H1 (cell line): ENCODE data around the gene TOM1L2. TPM values are rescaled to one million over a fixed set of nuclear protein-coding genes. Genes with fewer than 3 reads are reported as not detected.

Experiments used
- FOSL1 ChIP-seq: IDR thresholded peaks from 2 replicates; pipeline ENCODE4 v1.6.1; 2011; ENCODE audit warnings: mild to moderate bottlenecking, low read depth, low read length, moderate library complexity; ENCODE audit not compliant: insufficient read depth
- polyA plus RNA-seq, 7 experiments: library from polyadenylated mRNA; depleted of rRNA in 3 of 7; stranded (reverse) in 5 of 7; unstranded in 2 of 7; fragments of >200 nt in 5 of 7; fragments of 200-250 nt in 2 of 7; gene quantifications; 1 replicate in 5 of 7; 2 replicates in 1 of 7; 4 replicates in 1 of 7; pipeline versions ENCODE4 v1.2.1 to v1.2.3, GENCODE V29; 2011 to 2013; ENCODE audit warnings: missing spikeins in 2 of 7, mixed read lengths in 2 of 7
- total RNA-seq: library from RNA; stranded (reverse); fragmentation: NEBNext Ultra II Directional; extraction: Animal tissue kit (Norgen Biotek cat#: 25700); gene quantifications from 2 replicates; pipeline ENCODE4 v1.2.1, GENCODE V29; 2021

TOM1L2 gene
- total and polyA plus RNA-seq, 2 of the 8 experiments (the other 6 are each of a cell fraction or from before 2014, with no cell fraction given): 2.0 to 3.4 TPM

- no peak for TF ChIP-seq FOSL1
Observed at GRCh38 chr17:17798573-17799255, 173.5 kb downstream of the TOM1L2 start (continued).
